ENCODE data around the gene CHAF1A. TPM values are rescaled to one million over a fixed set of nuclear protein-coding genes. Genes with fewer than 3 reads are reported as not detected.

Gene CHAF1A
- total and polyA plus RNA-seq, 4 donors = 1.0 to 20.8 (median 2.5) TPM

DNA sequence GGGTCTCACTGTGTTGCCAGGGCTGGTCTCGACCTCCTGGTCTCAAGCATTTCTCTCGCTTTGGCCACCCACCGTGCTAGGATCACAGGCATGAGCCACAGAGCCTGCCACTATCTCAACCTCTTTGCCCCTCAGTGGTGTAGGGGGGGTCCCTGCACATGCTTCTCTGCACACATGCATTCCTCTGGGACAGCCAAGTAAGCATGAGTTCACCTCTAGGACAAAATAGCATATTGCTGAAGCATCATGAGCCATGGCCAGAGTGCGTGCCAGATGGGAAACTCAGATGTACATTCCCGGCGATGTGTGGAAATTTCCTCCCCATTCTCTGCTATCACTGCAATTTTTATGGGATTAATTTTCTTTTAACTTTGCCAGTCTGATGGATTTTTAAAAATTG lies 23.1 kb downstream of the CHAF1A start:
- H3K36me3 ChIP-seq (ENCODE audit: control insufficient read depth in 4 of 4, insufficient read depth in 3 of 4, low read depth in 1 of 4, low read length in 3 of 4) = peaks cover 0 to 6% (median 3%) of the 10 kb centered on the region in 4 donors
- H3K27ac ChIP-seq (ENCODE audit: low read depth in 1 of 2, low read length in 2 of 2) = no peak overlapping the region
- H3K4me3 ChIP-seq (ENCODE audit: low read depth in 1 of 3, low read length in 3 of 3) = no peak overlapping the region
- DNase-seq (ENCODE audit: low spot score) = no peak
- no peaks in the 10 kb centered on the region for H3K9me3 ChIP-seq (ENCODE audit: control insufficient read depth in 4 of 4, low read length in 3 of 4)
- H3K9ac ChIP-seq (ENCODE audit: low read depth in 1 of 2, low read length in 2 of 2) = no peak overlapping the region
- 97% methylated on average over 6 of the region's 6 CpGs for WGBS
- H3K27me3 ChIP-seq (ENCODE audit: control insufficient read depth in 4 of 4, insufficient read depth in 4 of 4, low read length in 3 of 4) = no peaks in the 10 kb centered on the region
- H3K4me1 ChIP-seq (ENCODE audit: control insufficient read depth in 4 of 4, insufficient read depth in 4 of 4, low read length in 3 of 4) = no peaks in the 10 kb centered on the region
- TF ChIP-seq, protein P1, sequence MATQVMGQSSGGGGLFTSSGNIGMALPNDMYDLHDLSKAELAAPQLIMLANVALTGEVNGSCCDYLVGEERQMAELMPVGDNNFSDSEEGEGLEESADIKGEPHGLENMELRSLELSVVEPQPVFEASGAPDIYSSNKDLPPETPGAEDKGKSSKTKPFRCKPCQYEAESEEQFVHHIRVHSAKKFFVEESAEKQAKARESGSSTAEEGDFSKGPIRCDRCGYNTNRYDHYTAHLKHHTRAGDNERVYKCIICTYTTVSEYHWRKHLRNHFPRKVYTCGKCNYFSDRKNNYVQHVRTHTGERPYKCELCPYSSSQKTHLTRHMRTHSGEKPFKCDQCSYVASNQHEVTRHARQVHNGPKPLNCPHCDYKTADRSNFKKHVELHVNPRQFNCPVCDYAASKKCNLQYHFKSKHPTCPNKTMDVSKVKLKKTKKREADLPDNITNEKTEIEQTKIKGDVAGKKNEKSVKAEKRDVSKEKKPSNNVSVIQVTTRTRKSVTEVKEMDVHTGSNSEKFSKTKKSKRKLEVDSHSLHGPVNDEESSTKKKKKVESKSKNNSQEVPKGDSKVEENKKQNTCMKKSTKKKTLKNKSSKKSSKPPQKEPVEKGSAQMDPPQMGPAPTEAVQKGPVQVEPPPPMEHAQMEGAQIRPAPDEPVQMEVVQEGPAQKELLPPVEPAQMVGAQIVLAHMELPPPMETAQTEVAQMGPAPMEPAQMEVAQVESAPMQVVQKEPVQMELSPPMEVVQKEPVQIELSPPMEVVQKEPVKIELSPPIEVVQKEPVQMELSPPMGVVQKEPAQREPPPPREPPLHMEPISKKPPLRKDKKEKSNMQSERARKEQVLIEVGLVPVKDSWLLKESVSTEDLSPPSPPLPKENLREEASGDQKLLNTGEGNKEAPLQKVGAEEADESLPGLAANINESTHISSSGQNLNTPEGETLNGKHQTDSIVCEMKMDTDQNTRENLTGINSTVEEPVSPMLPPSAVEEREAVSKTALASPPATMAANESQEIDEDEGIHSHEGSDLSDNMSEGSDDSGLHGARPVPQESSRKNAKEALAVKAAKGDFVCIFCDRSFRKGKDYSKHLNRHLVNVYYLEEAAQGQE (IDR thresholded peaks at IDR 0.05) = no peak
- TF ChIP-seq GABPA (IDR thresholded peaks at IDR 0.05 in 1 of 2, conservative IDR thresholded peaks at IDR 0.05 in 1 of 2) = no peak
- TF ChIP-seq, protein P2, sequence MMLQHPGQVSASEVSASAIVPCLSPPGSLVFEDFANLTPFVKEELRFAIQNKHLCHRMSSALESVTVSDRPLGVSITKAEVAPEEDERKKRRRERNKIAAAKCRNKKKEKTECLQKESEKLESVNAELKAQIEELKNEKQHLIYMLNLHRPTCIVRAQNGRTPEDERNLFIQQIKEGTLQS (IDR thresholded peaks at IDR 0.05) = no peak
- no peak for TF ChIP-seq SP1 (IDR thresholded peaks at IDR 0.05)
- no peak for TF ChIP-seq RAD21 (IDR thresholded peaks at IDR 0.05)
- no peak for TF ChIP-seq RXRA (IDR thresholded peaks at IDR 0.05)
- TF ChIP-seq NR2F2 (IDR thresholded peaks at IDR 0.05) = no peak
- no peak for TF ChIP-seq HNF4A (conservative IDR thresholded peaks at IDR 0.05)
- TF ChIP-seq EGR1 (IDR thresholded peaks at IDR 0.05; ENCODE audit: low read depth in 2 of 2) = no peak
- no peak for TF ChIP-seq FOXA2 (IDR thresholded peaks at IDR 0.05)
- TF ChIP-seq, protein P3, sequence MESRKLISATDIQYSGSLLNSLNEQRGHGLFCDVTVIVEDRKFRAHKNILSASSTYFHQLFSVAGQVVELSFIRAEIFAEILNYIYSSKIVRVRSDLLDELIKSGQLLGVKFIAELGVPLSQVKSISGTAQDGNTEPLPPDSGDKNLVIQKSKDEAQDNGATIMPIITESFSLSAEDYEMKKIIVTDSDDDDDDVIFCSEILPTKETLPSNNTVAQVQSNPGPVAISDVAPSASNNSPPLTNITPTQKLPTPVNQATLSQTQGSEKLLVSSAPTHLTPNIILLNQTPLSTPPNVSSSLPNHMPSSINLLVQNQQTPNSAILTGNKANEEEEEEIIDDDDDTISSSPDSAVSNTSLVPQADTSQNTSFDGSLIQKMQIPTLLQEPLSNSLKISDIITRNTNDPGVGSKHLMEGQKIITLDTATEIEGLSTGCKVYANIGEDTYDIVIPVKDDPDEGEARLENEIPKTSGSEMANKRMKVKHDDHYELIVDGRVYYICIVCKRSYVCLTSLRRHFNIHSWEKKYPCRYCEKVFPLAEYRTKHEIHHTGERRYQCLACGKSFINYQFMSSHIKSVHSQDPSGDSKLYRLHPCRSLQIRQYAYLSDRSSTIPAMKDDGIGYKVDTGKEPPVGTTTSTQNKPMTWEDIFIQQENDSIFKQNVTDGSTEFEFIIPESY (IDR thresholded peaks at IDR 0.05) = no peak

DNA sequence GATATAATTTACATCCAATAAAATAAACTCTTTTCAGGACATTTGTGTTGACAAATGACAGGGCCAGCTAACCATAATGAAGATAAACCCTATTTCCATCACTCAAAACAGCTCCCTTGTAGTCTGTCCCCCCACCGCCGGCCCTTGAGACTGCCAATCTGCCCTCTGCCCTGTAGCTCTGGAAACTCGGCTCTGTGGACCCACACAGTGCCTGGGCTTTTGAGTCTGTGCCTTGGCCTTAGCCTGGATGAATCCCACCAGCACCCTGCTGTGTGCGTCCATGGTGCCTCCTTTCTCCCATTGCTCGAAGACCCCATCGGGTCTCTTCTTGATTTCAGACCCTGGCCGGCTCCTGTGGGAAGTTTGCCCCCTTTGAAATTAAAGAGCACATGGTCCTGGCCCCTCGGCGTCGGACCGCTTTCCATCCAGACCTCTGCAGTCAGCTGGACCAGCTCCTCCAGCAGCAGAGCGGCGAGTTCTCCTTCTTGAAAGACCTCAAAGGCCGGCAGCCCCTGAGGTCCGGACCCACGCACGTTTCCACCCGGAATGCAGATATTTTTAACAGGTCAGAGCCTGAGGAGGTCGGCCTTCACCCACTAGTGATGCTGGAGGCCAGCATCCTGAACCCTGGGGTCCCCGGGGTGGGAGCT lies 26.0 kb downstream of the CHAF1A start:
- Histone ChIP-seq H3K9ac (ENCODE audit: low read depth in 1 of 2, low read length in 2 of 2) (no peak overlapping the region), H3K27ac (ENCODE audit: low read depth in 1 of 2, low read length in 2 of 2) (no peak overlapping the region), H3K4me3 (ENCODE audit: low read depth in 1 of 3, low read length in 3 of 3) (no peak overlapping the region), H3K4me1 (ENCODE audit: control insufficient read depth in 4 of 4, insufficient read depth in 4 of 4, low read length in 3 of 4) (no peaks in the 10 kb centered on the region), H3K9me3 (ENCODE audit: control insufficient read depth in 4 of 4, low read length in 3 of 4) (no peaks in the 10 kb centered on the region), H3K36me3 (ENCODE audit: control insufficient read depth in 4 of 4, insufficient read depth in 3 of 4, low read depth in 1 of 4, low read length in 3 of 4) (peaks cover 0 to 7% (median 2%) of the 10 kb centered on the region in 4 donors), H3K27me3 (ENCODE audit: control insufficient read depth in 4 of 4, insufficient read depth in 4 of 4, low read length in 3 of 4) (no peaks in the 10 kb centered on the region)
- WGBS = 97% methylated on average over 20 of the region's 20 CpGs
- no peak for DNase-seq (ENCODE audit: low spot score)
- TF ChIP-seq, protein P4, sequence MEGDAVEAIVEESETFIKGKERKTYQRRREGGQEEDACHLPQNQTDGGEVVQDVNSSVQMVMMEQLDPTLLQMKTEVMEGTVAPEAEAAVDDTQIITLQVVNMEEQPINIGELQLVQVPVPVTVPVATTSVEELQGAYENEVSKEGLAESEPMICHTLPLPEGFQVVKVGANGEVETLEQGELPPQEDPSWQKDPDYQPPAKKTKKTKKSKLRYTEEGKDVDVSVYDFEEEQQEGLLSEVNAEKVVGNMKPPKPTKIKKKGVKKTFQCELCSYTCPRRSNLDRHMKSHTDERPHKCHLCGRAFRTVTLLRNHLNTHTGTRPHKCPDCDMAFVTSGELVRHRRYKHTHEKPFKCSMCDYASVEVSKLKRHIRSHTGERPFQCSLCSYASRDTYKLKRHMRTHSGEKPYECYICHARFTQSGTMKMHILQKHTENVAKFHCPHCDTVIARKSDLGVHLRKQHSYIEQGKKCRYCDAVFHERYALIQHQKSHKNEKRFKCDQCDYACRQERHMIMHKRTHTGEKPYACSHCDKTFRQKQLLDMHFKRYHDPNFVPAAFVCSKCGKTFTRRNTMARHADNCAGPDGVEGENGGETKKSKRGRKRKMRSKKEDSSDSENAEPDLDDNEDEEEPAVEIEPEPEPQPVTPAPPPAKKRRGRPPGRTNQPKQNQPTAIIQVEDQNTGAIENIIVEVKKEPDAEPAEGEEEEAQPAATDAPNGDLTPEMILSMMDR (IDR thresholded peaks at IDR 0.05; ENCODE audit: low read depth, low read length, missing input control) = no peak
- TF ChIP-seq NR2F2 (IDR thresholded peaks at IDR 0.05) (no peak), SP1 (IDR thresholded peaks at IDR 0.05) (no peak), FOXA1 (IDR thresholded peaks at IDR 0.05) (no peak), EGR1 (IDR thresholded peaks at IDR 0.05; ENCODE audit: low read depth in 2 of 2) (no peak), HNF4G (IDR thresholded peaks at IDR 0.05) (no peak)
- TF ChIP-seq, protein P5, sequence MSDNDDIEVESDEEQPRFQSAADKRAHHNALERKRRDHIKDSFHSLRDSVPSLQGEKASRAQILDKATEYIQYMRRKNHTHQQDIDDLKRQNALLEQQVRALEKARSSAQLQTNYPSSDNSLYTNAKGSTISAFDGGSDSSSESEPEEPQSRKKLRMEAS (IDR thresholded peaks at IDR 0.05) = no peak
- TF ChIP-seq, protein P1 (IDR thresholded peaks at IDR 0.05) = no peak
- TF ChIP-seq, protein P2 (IDR thresholded peaks at IDR 0.05) = no peak
